Right lobe of liver (tissue), 6 donors: ENCODE results near the gene PRXL2A. TPM values are rescaled to one million over a fixed set of nuclear protein-coding genes. Genes with fewer than 3 reads are reported as not detected.
A peak's percentile ranks its signal among the peaks of the same experiment; 100 is the strongest.

Experiments
- ATAC-seq, 4 donors: fragments of 200-7000 bp; cut with Tn5 transposase; one replicate each; pipeline ENCODE4 v1.9.1; 2020; ENCODE audit warnings: mild to moderate bottlenecking in 4 of 4, moderate library complexity in 4 of 4
- DNase-seq, 3 donors: peaks; one replicate each; pipeline ENCODE4 v3.0.0-alpha.2; 2020
- H3K27ac ChIP-seq, 3 donors: fragments of 200-600 bp; one replicate each; pipeline ENCODE4 v1.8.0; 2022
- H3K27me3 ChIP-seq, 2 donors: fragments of 200-600 bp; one replicate each; pipeline ENCODE4 v1.8.0; 2022
- H3K36me3 ChIP-seq, 4 donors: fragments of 200-600 bp; sonication (generic) in 1 of 4; one replicate each; pipeline versions ENCODE4 v1.5.1 to v1.8.0; 2017 to 2022; ENCODE audit warnings: control low read depth in 1 of 4
- H3K4me1 ChIP-seq, 4 donors: fragments of 200-600 bp; sonication (generic) in 1 of 4; one replicate each; pipeline versions ENCODE4 v1.5.1 to v1.8.0; 2017 to 2022; ENCODE audit warnings: control low read depth in 1 of 4
- H3K4me3 ChIP-seq, 3 donors: fragments of 200-600 bp; one replicate each; pipeline ENCODE4 v1.8.0; 2022
- H3K9me3 ChIP-seq, 4 donors: fragments of 200-600 bp; sonication (generic) in 1 of 4; one replicate each; pipeline versions ENCODE4 v1.5.1 to v1.8.0; 2017 to 2022; ENCODE audit warnings: control low read depth in 1 of 4
- CTCF ChIP-seq, 4 donors: fragments of 200-600 bp in 3 of 4; fragments of 450-650 bp in 1 of 4; IDR thresholded peaks; one replicate each; pipeline versions ENCODE4 v1.5.1 to v1.8.0; 2016 to 2022; ENCODE audit warnings: antibody characterized with exemption in 4 of 4, mild to moderate bottlenecking in 2 of 4
- POLR2A ChIP-seq: fragments of 450-650 bp; IDR thresholded peaks from one replicate; pipeline ENCODE4 v1.6.1; 2017; ENCODE audit warnings: antibody characterized with exemption, mild to moderate bottlenecking
- WGBS: methylation state at CpG from one replicate; pipeline ENCODE4 v1.1.6; 2018; ENCODE audit warnings: low coverage, low lambda C conversion rate; ENCODE audit not compliant: insufficient coverage; ENCODE audit errors: missing lambda C conversion rate; 5-methylcytosine and 5-hydroxymethylcytosine counted together
- intact Hi-C, 2 donors: fragments of 100-400 bp; cut with DNase I; formaldehyde crosslinking; loops; one replicate each; pipeline versions ENCODE4 v1.11.2 to v1.14.1; 2022
- total RNA-seq, 6 experiments: library from RNA; depleted of rRNA in 2 of 6; stranded (reverse); fragments of >200 nt in 2 of 6; fragmentation: NEBNext Ultra II Directional in 3 of 6; extraction: Animal tissue kit (Norgen Biotek cat#: 25700) in 3 of 6; gene quantifications; one replicate each; pipeline versions ENCODE4 v1.1.0 to v1.2.4, GENCODE V29; 2016 to 2023
- donor health status: DM: no; HTN: yes; CAD: no.
- donor health status: DM: no; HTN: no; CAD: no.
- donor health status: DM: no; HTN: no; CAD: no.
- donor health status: DM: no; HTN: yes; CAD: no.
- donor health status: DM: no; HTN: yes; CAD: no.

The PRXL2A gene
- total RNA-seq, 6 experiments from 2014 or later: 41.3 to 89.8 (median 80.5) TPM

GRCh38 chr10:80451132-80451531 is 42.8 kb downstream of the PRXL2A start:
- TF ChIP-seq POLR2A (no peak), CTCF (IDR thresholded peaks at IDR 0.05) (no peak)
- intact Hi-C loops: no loop called here
- DNase-seq: no peak
- Histone ChIP-seq H3K4me1 (peaks cover 0 to 20% (median 4%) of the 10 kb centered on the region in 4 donors), H3K36me3 (no peaks in the 10 kb centered on the region), H3K27me3 (no peaks in the 10 kb centered on the region), H3K27ac (no peak overlapping the region), H3K9me3 (no peaks in the 10 kb centered on the region), H3K4me3 (no peak overlapping the region)
- 100% methylated on average over 1 of the region's 1 CpG for WGBS
- ATAC-seq: no peak

- Histone ChIP-seq H3K9me3 (no peaks in the 10 kb centered on the region), H3K4me3 (no peak overlapping the region), H3K27ac (no peak overlapping the region)
Observed at GRCh38 chr10:80452069-80452468, 43.7 kb downstream of the PRXL2A start.

GRCh38 chr10:80452640-80453039 is 44.3 kb downstream of the PRXL2A start:
- intact Hi-C loops: no loop called here
- WGBS: no CpG with 5 or more reads among the region's 4 CpGs
- Histone ChIP-seq H3K36me3 (no peaks in the 10 kb centered on the region), H3K27ac (no peak overlapping the region), H3K4me3 (no peak overlapping the region), H3K27me3 (no peaks in the 10 kb centered on the region), H3K4me1 (peaks cover 0 to 35% (median 6%) of the 10 kb centered on the region in 4 donors), H3K9me3 (no peaks in the 10 kb centered on the region)
- TF ChIP-seq POLR2A: no peak
- no peak for TF ChIP-seq CTCF (IDR thresholded peaks at IDR 0.05)
- DNase-seq (peak in 1 of 3 donors; percentile 58), ATAC-seq (peak in 1 of 4 donors; percentile 49)

More at GRCh38 chr10:80452069-80452468, 43.7 kb downstream of the PRXL2A start:
- no peak for DNase-seq
- intact Hi-C loops: no loop called here
- H3K4me1 ChIP-seq: peaks cover 0 to 30% (median 6%) of the 10 kb centered on the region in 4 donors
- no peak for ATAC-seq
- H3K36me3 ChIP-seq: no peaks in the 10 kb centered on the region
- H3K27me3 ChIP-seq: no peaks in the 10 kb centered on the region
- no peak for TF ChIP-seq POLR2A
- TF ChIP-seq CTCF (IDR thresholded peaks at IDR 0.05): no peak

GRCh38 chr10:80453056-80453841 is 44.9 kb downstream of the PRXL2A start:
- no peak for DNase-seq
- Histone ChIP-seq H3K36me3 (no peaks in the 10 kb centered on the region), H3K4me3 (peak overlapping the region; percentile 22 to 35 (median 34)), H3K9me3 (no peaks in the 10 kb centered on the region), H3K27me3 (no peaks in the 10 kb centered on the region), H3K27ac (peak overlapping the region; percentile 45 to 79 (median 62)), H3K4me1 (peaks cover 0 to 42% (median 8%) of the 10 kb centered on the region in 4 donors)
- 26% methylated on average over 20 of the region's 23 CpGs for WGBS
- intact Hi-C loops: no loop called here
- TF ChIP-seq CTCF (IDR thresholded peaks at IDR 0.05) (no peak), POLR2A (no peak)
- no peak for ATAC-seq
